Testis (tissue), 3 donors: ENCODE results near the gene RGMA. TPM values are rescaled to one million over a fixed set of nuclear protein-coding genes. Genes with fewer than 3 reads are reported as not detected.

Experiments used
- DNase-seq: peaks from one replicate; pipeline ENCODE4 v3.0.0-alpha.2; 2019
- H3K27ac ChIP-seq, 2 donors: fragments of 200-600 bp; sonication (generic); one replicate each; pipeline ENCODE4 v1.5.1; 2019
- H3K27me3 ChIP-seq: fragments of 200-600 bp; sonication (generic); one replicate; pipeline ENCODE4 v1.5.1; 2019
- H3K36me3 ChIP-seq: fragments of 200-600 bp; sonication (generic); one replicate; pipeline ENCODE4 v1.5.1; 2017; ENCODE audit warnings: low read depth; ENCODE audit errors: missing control alignments
- H3K4me1 ChIP-seq: fragments of 200-600 bp; sonication (generic); one replicate; pipeline ENCODE4 v1.5.1; 2019
- H3K4me3 ChIP-seq, 2 donors: fragments of 200-600 bp; sonication (generic); one replicate each; pipeline ENCODE4 v1.5.1; 2017 to 2019
- H3K9me3 ChIP-seq: fragments of 200-600 bp; sonication (generic); one replicate; pipeline ENCODE4 v1.5.1; 2017
- CTCF ChIP-seq, 3 experiments: fragments of 450-650 bp in 2 of 3; fragments of 200-600 bp in 1 of 3; sonication (generic) in 1 of 3; IDR thresholded peaks; one replicate each; pipeline ENCODE4 v1.5.1; 2016 to 2019; ENCODE audit warnings: antibody characterized with exemption in 3 of 3, mild to moderate bottlenecking in 2 of 3, moderate library complexity in 1 of 3
- POLR2A ChIP-seq: fragments of 450-650 bp; IDR thresholded peaks from one replicate; pipeline ENCODE4 v1.6.1; 2017; ENCODE audit warnings: antibody characterized with exemption, mild to moderate bottlenecking, moderate library complexity
- WGBS, 2 donors: methylation state at CpG; one replicate each; pipeline ENCODE4 v1.1.5; 2018; 5-methylcytosine and 5-hydroxymethylcytosine counted together
- intact Hi-C: fragments of 100-400 bp; cut with DNase I; formaldehyde crosslinking; loops from one replicate; pipeline ENCODE4 v1.15.1; 2023; ENCODE audit warnings: low total_unique reads
- polyA plus RNA-seq: library from polyadenylated mRNA; stranded (reverse); fragments of 350-450 nt; fragmentation: Illumina TruSeq; extraction: RNeasy Lipid Tissue Mini Kit (QIAGEN cat#74804); gene quantifications from one replicate; pipeline ENCODE4 v1.2.3, GENCODE V29; 2014; ENCODE audit warnings: low read depth, low replicate concordance; ENCODE audit not compliant: insufficient read depth
- total RNA-seq, 2 donors: library from RNA; depleted of rRNA; stranded (reverse); fragments of >200 nt; gene quantifications; one replicate each; pipeline ENCODE4 v1.2.3, GENCODE V29; 2016

RGMA gene
- total and polyA plus RNA-seq, 3 donors from 2014 or later: 53.7 to 120 (median 65.4) TPM

GRCh38 chr15:93045191-93045785 is 43.7 kb downstream of the RGMA start:
- Histone ChIP-seq H3K9me3 (no peaks in the 10 kb centered on the region), H3K27ac (no peak overlapping the region), H3K4me1 (peaks cover 12% of the 10 kb centered on the region), H3K27me3 (no peaks in the 10 kb centered on the region), H3K4me3 (no peak overlapping the region), H3K36me3 (no peaks in the 10 kb centered on the region)
- no peak for TF ChIP-seq CTCF (IDR thresholded peaks at IDR 0.05)
- no peak for TF ChIP-seq POLR2A
- no peak for DNase-seq
- intact Hi-C loops: no loop called here
- WGBS, 2 donors: 88 to 94% methylated on average over 21 to 27 of the region's 27 CpGs

- Histone ChIP-seq H3K36me3 (no peaks in the 10 kb centered on the region), H3K27ac (peak overlapping the region in 1 of 2 donors; percentile 14), H3K4me3 (no peak overlapping the region), H3K9me3 (no peaks in the 10 kb centered on the region), H3K27me3 (no peaks in the 10 kb centered on the region), H3K4me1 (peaks cover 10% of the 10 kb centered on the region)
- intact Hi-C loops: no loop called here
- DNase-seq: no peak
- WGBS, 2 donors: 86 to 87% methylated on average over 23 to 46 of the region's 46 CpGs
- TF ChIP-seq POLR2A (no peak), CTCF (IDR thresholded peaks at IDR 0.05) (no peak)
Observed at GRCh38 chr15:93044301-93045190, 44.5 kb downstream of the RGMA start.

GRCh38 chr15:93043621-93044300 is 45.2 kb downstream of the RGMA start:
- 35 to 42% methylated on average over 5 to 12 of the region's 12 CpGs for WGBS, 2 donors

GRCh38 chr15:93042691-93043378 is 46.2 kb downstream of the RGMA start:
- Histone ChIP-seq H3K36me3 (no peaks in the 10 kb centered on the region), H3K4me1 (peaks cover 6% of the 10 kb centered on the region), H3K4me3 (no peak overlapping the region), H3K9me3 (no peaks in the 10 kb centered on the region), H3K27ac (no peak overlapping the region), H3K27me3 (no peaks in the 10 kb centered on the region)
- no peak for DNase-seq
- intact Hi-C loops: no loop called here
- WGBS, 2 donors: 83 to 87% methylated on average over 17 to 18 of the region's 18 CpGs
- TF ChIP-seq CTCF (IDR thresholded peaks at IDR 0.05) (no peak), POLR2A (no peak)

More at GRCh38 chr15:93043621-93044300, 45.2 kb downstream of the RGMA start:
- H3K9me3 ChIP-seq: no peaks in the 10 kb centered on the region
- no peaks in the 10 kb centered on the region for H3K27me3 ChIP-seq
- intact Hi-C loops: no loop called here
- H3K4me1 ChIP-seq: peaks cover 6% of the 10 kb centered on the region
- DNase-seq: no peak
- no peak overlapping the region for H3K4me3 ChIP-seq
- H3K27ac ChIP-seq: peak overlapping the region in 1 of 2 donors; percentile 14
- H3K36me3 ChIP-seq: no peaks in the 10 kb centered on the region
- no peak for TF ChIP-seq CTCF (IDR thresholded peaks at IDR 0.05)
- TF ChIP-seq POLR2A: no peak
